ENCODE data around the gene NCF2.
A peak's percentile ranks its signal among the peaks of the same experiment; 100 is the strongest.
"Not testable (repeated sequence)": the region's sequence is repeated elsewhere in the genome, so short reads cannot be mapped to it uniquely, and the experiment has no call there.

NCF2 gene

DNA sequence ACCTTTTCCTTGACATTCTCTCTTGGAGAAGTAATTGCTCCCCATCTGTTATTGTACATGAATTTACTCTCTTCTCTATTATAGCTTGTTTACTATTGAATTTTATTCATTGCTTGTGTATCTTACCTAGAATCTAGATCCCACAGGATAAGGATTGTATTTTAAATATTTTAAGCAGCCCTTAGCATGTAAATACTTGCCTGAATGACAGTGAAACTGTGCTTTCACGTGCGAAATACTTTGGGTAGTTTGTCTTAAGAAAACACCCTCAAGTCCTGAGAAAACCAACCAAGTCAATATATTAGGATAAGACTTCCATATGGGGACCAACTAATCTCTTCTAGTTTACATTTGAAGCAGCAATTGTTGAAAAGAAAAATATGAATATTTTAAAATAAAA lies 30.1 kb upstream of the NCF2 start:
- peaks cover 2 to 23% (median 11%) of the 10 kb centered on the region in 11 experiments; a peak in 20 of 22 replicates for H3K36me3 ChIP-seq
- no peak overlapping the region for H3K4me3 ChIP-seq
- H3K27me3 ChIP-seq, result no peaks in the 10 kb centered on the region
- H3K9ac ChIP-seq, result no peak overlapping the region
- no peak for TF ChIP-seq Cebpa-rat (IDR thresholded peaks at IDR 0.05)
- peaks cover 0 to 9% (median 0%) of the 10 kb centered on the region in 11 experiments; a peak in 7 of 22 replicates for H4K20me1 ChIP-seq
- peaks cover 0 to 34% (median 0%) of the 10 kb centered on the region in 10 experiments; a peak in 7 of 20 replicates for H3K4me1 ChIP-seq
- H3K27ac ChIP-seq, result no peak overlapping the region
- no peak overlapping the region for H3K4me2 ChIP-seq
- no peaks in the 10 kb centered on the region for H3K9me3 ChIP-seq (replicated peaks in 1 of 11)

DNA sequence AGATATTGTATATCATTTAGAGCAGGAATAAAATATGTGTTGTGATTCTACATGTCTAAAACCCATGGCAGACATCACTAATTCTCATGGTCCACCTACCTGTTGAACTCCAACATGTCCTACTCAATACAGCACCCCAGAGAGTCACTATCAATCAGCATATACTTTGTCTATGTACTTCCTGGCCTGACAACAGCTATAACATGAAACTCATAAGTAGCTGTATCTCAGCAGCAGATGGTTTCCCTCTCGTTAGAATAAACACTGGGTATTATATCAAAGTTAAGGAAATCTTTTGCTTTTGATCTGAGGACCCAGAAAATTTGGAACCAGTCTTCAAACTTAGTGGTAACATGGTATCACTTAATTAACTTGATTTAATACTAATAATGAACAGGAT lies 29.5 kb upstream of the NCF2 start:
- Histone ChIP-seq H3K36me3 (peaks cover 0 to 17% (median 6%) of the 10 kb centered on the region in 11 experiments; a peak in 15 of 22 replicates), H3K4me3 (no peak overlapping the region), H3K4me2 (no peak overlapping the region), H4K20me1 (peaks cover 0 to 4% (median 0%) of the 10 kb centered on the region in 11 experiments; a peak in 2 of 22 replicates), H3K9ac (no peak overlapping the region), H3K9me3 (replicated peaks in 1 of 11) (no peaks in the 10 kb centered on the region), H3K27me3 (no peaks in the 10 kb centered on the region), H3K27ac (no peak overlapping the region), H3K4me1 (peaks cover 0 to 28% (median 0%) of the 10 kb centered on the region in 10 experiments; a peak in 7 of 20 replicates)
- TF ChIP-seq Cebpa-rat (IDR thresholded peaks at IDR 0.05), result no peak

- peaks cover 0 to 20% (median 0%) of the 10 kb centered on the region in 10 experiments; a peak in 7 of 20 replicates for H3K4me1 ChIP-seq
- not testable (repeated sequence) for H3K27ac ChIP-seq
These were observed 27.9 kb upstream of the NCF2 start for GRCh38 chr1:183618202-183618601.

DNA sequence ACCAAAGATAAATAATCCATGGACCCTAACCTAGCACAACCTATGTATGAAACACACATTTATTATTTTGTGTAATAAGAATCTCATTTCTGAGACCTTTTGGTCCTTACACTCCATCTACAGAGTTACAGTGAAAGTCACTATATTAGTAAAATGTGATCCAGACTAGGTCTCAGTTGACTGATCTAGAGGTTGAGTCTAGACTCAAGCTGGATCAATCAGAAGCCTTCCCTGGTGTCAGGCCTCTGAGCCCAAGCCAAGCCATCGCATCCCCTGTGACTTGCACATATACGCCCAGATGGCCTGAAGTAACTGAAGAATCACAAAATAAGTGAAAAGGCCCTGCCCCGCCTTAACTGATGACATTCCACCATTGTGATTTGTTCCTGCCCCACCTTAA lies 22.7 kb upstream of the NCF2 start:
- not testable (repeated sequence) for H3K36me3 ChIP-seq; H3K4me2 ChIP-seq; H4K20me1 ChIP-seq; H3K9ac ChIP-seq; H3K27me3 ChIP-seq; H3K9me3 ChIP-seq (replicated peaks in 1 of 11); H3K4me3 ChIP-seq; H3K27ac ChIP-seq
- peaks cover 0 to 27% (median 18%) of the 10 kb centered on the region in 10 experiments; a peak in 14 of 20 replicates for H3K4me1 ChIP-seq

More at GRCh38 chr1:183618202-183618601, 27.9 kb upstream of the NCF2 start:
- H4K20me1 ChIP-seq; H3K36me3 ChIP-seq; H3K4me2 ChIP-seq; H3K9me3 ChIP-seq (replicated peaks in 1 of 11); H3K4me3 ChIP-seq; H3K27me3 ChIP-seq; H3K9ac ChIP-seq: not testable (repeated sequence)

GRCh38 chr1:183612407-183612806 lies 22.1 kb upstream of the NCF2 start:
- Histone ChIP-seq H3K36me3 (no peaks in the 10 kb centered on the region), H3K4me3 (no peak overlapping the region), H3K27ac (no peak overlapping the region), H3K4me2 (no peak overlapping the region), H3K4me1 (peaks cover 0 to 32% (median 22%) of the 10 kb centered on the region in 10 experiments; a peak in 14 of 20 replicates), H3K9ac (no peak overlapping the region), H3K9me3 (replicated peaks in 1 of 11) (no peaks in the 10 kb centered on the region), H4K20me1 (no peaks in the 10 kb centered on the region), H3K27me3 (no peaks in the 10 kb centered on the region)
- TF ChIP-seq Cebpa-rat (IDR thresholded peaks at IDR 0.05), result no peak

- H3K27ac ChIP-seq, result no peak overlapping the region
- no peaks in the 10 kb centered on the region for H3K27me3 ChIP-seq
- H3K4me3 ChIP-seq, result no peak overlapping the region
- no peak for TF ChIP-seq Cebpa-rat (IDR thresholded peaks at IDR 0.05)
- no peak overlapping the region for H3K9ac ChIP-seq
- H4K20me1 ChIP-seq, result no peaks in the 10 kb centered on the region
- no peaks in the 10 kb centered on the region for H3K9me3 ChIP-seq (replicated peaks in 1 of 11)
- H3K4me1 ChIP-seq, result peaks cover 0 to 46% (median 27%) of the 10 kb centered on the region in 10 experiments; a peak in 14 of 20 replicates
- no peak overlapping the region for H3K4me2 ChIP-seq
- no peaks in the 10 kb centered on the region for H3K36me3 ChIP-seq
These were observed 20.8 kb upstream of the NCF2 start for GRCh38 chr1:183611021-183611420.

DNA sequence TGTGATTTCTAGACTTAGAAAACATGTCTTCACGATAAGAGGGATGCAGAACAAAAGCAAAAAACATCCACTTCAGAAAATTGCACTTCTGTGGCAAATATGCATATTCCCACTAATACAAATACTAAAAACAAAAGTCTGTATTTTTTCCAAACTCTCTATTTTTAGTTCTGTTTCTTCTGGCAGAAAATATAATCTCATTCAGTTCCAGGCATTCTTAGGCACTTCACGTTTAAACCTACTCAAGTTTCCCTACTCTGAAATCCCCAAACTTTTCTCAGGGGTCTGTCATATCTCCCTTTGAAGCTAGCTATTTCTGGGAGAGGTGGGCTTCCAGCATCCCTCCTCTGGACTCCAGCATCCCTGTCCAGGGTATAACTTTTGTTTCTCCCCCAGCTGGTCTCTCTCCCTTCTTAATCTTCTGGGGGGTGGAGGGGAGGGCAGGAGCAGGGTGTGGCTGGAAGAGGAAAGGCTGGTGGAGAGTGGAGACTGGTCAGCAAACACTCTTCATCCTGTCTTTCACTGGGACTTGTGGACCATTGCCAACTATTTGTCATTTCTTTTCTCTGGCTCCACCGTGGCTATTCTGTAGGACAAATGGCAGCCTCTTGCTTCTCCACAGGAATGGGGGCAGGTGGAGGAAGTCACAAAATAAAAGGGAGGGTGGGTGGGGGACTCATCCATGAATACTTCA lies 19.6 kb upstream of the NCF2 start:
- Histone ChIP-seq H3K27me3 (no peaks in the 10 kb centered on the region), H3K4me3 (no peak overlapping the region), H3K9me3 (replicated peaks in 1 of 11) (no peaks in the 10 kb centered on the region), H3K4me2 (peak overlapping the region in 5 of 11 experiments; percentile 28 to 88 (median 74); a peak in 10 of 22 replicates), H3K27ac (peak overlapping the region in 6 of 11 experiments; percentile 2 to 69 (median 52); a peak in 8 of 22 replicates), H3K9ac (peak overlapping the region in 5 of 11 experiments; percentile 14 to 29 (median 20); a peak in 2 of 22 replicates), H3K4me1 (peaks cover 0 to 57% (median 35%) of the 10 kb centered on the region in 10 experiments; a peak in 16 of 20 replicates), H4K20me1 (no peaks in the 10 kb centered on the region), H3K36me3 (no peaks in the 10 kb centered on the region)
- no peak for TF ChIP-seq Cebpa-rat (IDR thresholded peaks at IDR 0.05)

DNA sequence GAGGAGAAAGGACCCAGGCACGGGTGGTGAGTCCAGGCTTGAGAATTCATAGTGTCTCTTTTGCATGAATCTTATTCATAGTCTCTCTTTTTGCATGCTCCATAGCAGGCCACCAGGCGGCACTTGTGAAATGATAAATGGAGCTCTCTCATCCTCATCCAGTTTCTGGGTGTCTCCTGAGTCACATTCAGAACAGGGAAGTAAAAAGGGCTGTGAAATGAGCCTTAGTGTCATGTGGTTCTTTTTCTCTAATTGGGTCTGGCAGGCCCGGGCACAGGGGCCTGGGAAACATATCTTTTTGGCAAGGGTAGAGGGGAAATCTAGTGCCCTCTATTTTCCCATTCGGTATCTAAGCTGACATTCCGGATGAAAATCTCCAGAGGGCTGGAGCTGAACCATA lies 19.1 kb upstream of the NCF2 start:
- peak overlapping the region in 6 of 11 experiments; percentile 2 to 69 (median 60); a peak in 9 of 22 replicates for H3K27ac ChIP-seq
- H3K27me3 ChIP-seq, result no peaks in the 10 kb centered on the region
- peaks cover 5 to 63% (median 41%) of the 10 kb centered on the region in 10 experiments; a peak in 18 of 20 replicates for H3K4me1 ChIP-seq
- peak overlapping the region in 5 of 11 experiments; percentile 14 to 51 (median 24); a peak in 3 of 22 replicates for H3K9ac ChIP-seq
- peak overlapping the region in 6 of 11 experiments; percentile 4 to 88 (median 60); a peak in 11 of 22 replicates for H3K4me2 ChIP-seq
- TF ChIP-seq Cebpa-rat (IDR thresholded peaks at IDR 0.05), result no peak
- no peak overlapping the region for H3K4me3 ChIP-seq
- no peaks in the 10 kb centered on the region for H3K36me3 ChIP-seq
- 0 out of 22 replicates have a peak, but pooled peaks cover 0 to 2% (median 0%) of the 10 kb centered on the region in 11 experiments for H3K9me3 ChIP-seq (replicated peaks in 1 of 11)
- no peaks in the 10 kb centered on the region for H4K20me1 ChIP-seq

GRCh38 chr1:183607322-183607980 lies 17.2 kb upstream of the NCF2 start:
- peaks cover 15 to 82% (median 55%) of the 10 kb centered on the region in 10 experiments; a peak in 18 of 20 replicates for H3K4me1 ChIP-seq
- H3K9me3 ChIP-seq (replicated peaks in 1 of 11), result 0 out of 22 replicates have a peak, but pooled peaks cover 0 to 5% (median 0%) of the 10 kb centered on the region in 11 experiments
- H3K36me3 ChIP-seq, result no peaks in the 10 kb centered on the region
- no peak overlapping the region for H3K4me3 ChIP-seq
- no peaks in the 10 kb centered on the region for H3K27me3 ChIP-seq
- H3K27ac ChIP-seq, result peak overlapping the region in 6 of 11 experiments; percentile 5 to 84 (median 68); a peak in 11 of 22 replicates
- no peak for TF ChIP-seq Cebpa-rat (IDR thresholded peaks at IDR 0.05)
- H4K20me1 ChIP-seq, result no peaks in the 10 kb centered on the region
- H3K9ac ChIP-seq, result 0 out of 22 replicates have a peak overlapping the region, but pooled peaks of 1 of the 11 experiments have one; percentile 12
- peak overlapping the region in 6 of 11 experiments; percentile 9 to 88 (median 60); a peak in 10 of 22 replicates for H3K4me2 ChIP-seq
